ENCODE data around the gene GPR162. TPM values are rescaled to one million over a fixed set of nuclear protein-coding genes. Genes with fewer than 3 reads are reported as not detected.

Gene GPR162
- total and polyA plus RNA-seq, 12 donors: 1.1 to 42.6 (median 5.1) TPM

DNA sequence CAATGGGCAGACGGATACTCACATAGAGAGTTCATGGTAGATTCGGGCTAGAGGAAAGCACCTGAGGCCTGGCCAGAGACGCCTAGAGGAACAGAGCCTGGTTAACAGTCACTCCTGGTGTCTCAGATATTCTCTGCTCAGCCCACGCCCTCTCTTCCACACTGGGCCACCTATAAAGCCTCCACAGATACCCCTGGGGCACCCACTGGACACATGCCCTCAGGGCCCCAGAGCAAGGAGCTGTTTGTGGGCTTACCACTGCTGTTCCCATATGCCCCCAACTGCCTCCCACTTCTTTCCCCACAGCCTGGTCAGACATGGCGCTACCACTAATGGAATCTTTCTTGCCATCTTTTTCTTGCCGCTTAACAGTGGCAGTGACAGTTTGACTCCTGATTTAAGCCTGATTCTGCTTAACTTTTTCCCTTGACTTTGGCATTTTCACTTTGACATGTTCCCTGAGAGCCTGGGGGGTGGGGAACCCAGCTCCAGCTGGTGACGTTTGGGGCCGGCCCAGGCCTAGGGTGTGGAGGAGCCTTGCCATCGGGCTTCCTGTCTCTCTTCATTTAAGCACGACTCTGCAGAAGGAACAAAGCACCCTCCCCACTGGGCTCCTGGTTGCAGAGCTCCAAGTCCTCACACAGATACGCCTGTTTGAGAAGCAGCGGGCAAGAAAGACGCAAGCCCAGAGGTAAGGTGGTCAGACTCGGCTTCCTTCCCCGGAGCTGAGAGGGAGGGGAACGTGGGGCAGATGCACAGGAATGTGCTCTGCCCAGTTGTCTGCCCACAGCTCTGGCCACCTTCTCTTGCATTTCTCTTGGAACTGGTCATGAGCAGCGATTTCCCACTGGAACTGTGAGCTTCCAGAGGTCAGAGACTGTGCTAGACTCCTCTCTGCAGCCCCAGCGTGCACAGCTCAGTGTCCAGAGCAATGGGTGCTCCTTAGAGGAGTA, 32.4 kb upstream of the GPR162 start, which contains the start of gene CD4:
Gene CD4, plus strand, starts transcription at position 557 of the 953 bp plus-strand sequence. CDS start 10,611 bp downstream, outside the sequence.
- no peaks in the 10 kb centered on the region for H3K4me1 ChIP-seq (replicated peaks in 1 of 2)
- no peaks in the 10 kb centered on the region for H3K36me3 ChIP-seq (replicated peaks in 1 of 2)
- peak within 1 kb of the TSS in 4 of 5 donors; percentile 14 to 82 (median 51) for H3K27ac ChIP-seq
- WGBS, 4 donors: 60 to 73% (median 69%) methylated on average over 15 to 18 of the region's 18 CpGs
- H3K4me3 ChIP-seq: peak within 1 kb of the TSS in 1 of 4 donors; percentile 17
- intact Hi-C loops (cut with DNase I): no loop called here
- H3K27me3 ChIP-seq: peaks cover 12% of the 10 kb centered on the region
- H3K9me3 ChIP-seq (replicated peaks in 1 of 3): no peaks in the 10 kb centered on the region
- TF ChIP-seq, protein P1, sequence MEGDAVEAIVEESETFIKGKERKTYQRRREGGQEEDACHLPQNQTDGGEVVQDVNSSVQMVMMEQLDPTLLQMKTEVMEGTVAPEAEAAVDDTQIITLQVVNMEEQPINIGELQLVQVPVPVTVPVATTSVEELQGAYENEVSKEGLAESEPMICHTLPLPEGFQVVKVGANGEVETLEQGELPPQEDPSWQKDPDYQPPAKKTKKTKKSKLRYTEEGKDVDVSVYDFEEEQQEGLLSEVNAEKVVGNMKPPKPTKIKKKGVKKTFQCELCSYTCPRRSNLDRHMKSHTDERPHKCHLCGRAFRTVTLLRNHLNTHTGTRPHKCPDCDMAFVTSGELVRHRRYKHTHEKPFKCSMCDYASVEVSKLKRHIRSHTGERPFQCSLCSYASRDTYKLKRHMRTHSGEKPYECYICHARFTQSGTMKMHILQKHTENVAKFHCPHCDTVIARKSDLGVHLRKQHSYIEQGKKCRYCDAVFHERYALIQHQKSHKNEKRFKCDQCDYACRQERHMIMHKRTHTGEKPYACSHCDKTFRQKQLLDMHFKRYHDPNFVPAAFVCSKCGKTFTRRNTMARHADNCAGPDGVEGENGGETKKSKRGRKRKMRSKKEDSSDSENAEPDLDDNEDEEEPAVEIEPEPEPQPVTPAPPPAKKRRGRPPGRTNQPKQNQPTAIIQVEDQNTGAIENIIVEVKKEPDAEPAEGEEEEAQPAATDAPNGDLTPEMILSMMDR (IDR thresholded peaks at IDR 0.05): no peak
- peak; percentile 22 to 31 for TF ChIP-seq POLR2A (IDR thresholded peaks at IDR 0.05)
- peak in 6 of 7 donors; percentile 41 to 78 (median 65) for DNase-seq

DNA sequence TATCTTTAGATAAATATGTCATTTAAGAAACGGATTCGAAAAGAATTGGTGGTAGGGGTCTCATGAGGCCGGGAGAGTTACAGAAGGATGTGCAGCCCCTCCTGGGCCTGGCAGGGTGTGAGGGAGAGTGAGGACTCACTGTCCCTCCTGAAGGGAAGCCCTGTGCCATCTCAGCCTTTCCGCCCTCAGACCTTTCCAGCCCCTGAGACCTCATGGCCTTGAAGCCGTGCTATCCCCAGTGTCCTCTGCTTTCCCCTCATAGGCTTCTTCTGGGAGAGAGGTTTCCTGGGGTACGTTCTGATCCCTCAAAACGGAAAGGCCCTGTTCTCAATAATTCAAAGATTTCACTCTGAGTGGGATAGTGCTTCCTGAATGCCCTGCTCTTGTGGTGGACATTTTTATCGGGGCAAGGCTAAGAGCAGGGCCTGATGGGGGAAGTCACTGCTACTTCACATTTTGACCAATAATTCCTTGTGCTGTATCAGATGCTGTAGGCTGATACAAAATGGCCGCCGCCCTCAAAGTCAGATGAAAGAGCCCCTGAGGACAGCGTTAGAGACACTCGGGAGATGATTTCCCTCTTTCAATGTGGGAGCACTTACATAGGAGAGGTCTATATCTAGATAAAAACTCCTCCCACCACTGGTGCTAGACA, 31.0 kb upstream of the GPR162 start:
- no peak for DNase-seq
- WGBS, 4 donors: 74 to 77% (median 76%) methylated on average over 8 to 12 of the region's 12 CpGs
- no peaks in the 10 kb centered on the region for H3K9me3 ChIP-seq (replicated peaks in 1 of 3)
- H3K4me3 ChIP-seq: peak overlapping the region in 1 of 4 donors; percentile 29
- peak overlapping the region in 2 of 5 donors; percentile 34 to 65 for H3K27ac ChIP-seq
- H3K36me3 ChIP-seq (replicated peaks in 1 of 2): no peaks in the 10 kb centered on the region
- TF ChIP-seq POLR2A (IDR thresholded peaks at IDR 0.05): no peak
- H3K27me3 ChIP-seq: peaks cover 9% of the 10 kb centered on the region
- no peaks in the 10 kb centered on the region for H3K4me1 ChIP-seq (replicated peaks in 1 of 2)
- intact Hi-C loops (cut with DNase I): no loop called here

DNA sequence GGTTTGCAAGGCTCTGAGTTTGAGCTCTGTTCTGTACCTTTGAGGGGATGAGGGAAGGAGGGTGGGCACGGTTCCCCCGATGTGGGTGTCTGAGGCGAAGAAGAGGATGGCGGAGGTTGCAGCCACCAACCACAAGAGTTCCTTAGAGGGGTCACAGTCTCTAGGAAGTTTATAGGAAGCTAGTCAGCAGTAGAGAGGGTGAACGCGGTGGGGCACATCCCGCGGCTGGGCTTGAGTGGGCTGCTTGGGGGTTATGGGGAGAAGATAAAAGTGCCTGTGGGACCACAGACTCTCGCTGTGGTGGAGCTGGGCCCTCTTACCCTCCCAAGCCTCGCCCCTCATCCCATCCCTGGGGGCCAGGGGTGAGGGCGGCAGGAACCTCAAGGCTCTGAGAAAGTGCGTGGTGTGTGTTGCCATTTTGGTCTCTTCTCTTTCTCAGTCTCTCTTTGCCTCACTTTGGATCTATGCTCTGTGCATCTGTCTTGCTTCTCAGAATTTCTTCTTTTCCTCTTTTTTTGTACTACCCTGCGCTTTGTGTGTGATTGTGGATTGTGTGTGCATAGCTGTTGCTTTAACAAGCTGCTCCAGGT, 29.6 kb upstream of the GPR162 start:
- peak overlapping the region in 1 of 5 donors; percentile 65 for H3K27ac ChIP-seq
- H3K4me3 ChIP-seq: peak overlapping the region in 1 of 4 donors; percentile 29
- no peak for DNase-seq
- no peaks in the 10 kb centered on the region for H3K9me3 ChIP-seq (replicated peaks in 1 of 3)
- TF ChIP-seq POLR2A (IDR thresholded peaks at IDR 0.05): no peak
- TF ChIP-seq, protein P1 (IDR thresholded peaks at IDR 0.05): no peak
- peaks cover 13% of the 10 kb centered on the region for H3K27me3 ChIP-seq
- H3K36me3 ChIP-seq (replicated peaks in 1 of 2): no peaks in the 10 kb centered on the region
- intact Hi-C loops (cut with DNase I): no loop called here
- H3K4me1 ChIP-seq (replicated peaks in 1 of 2): no peaks in the 10 kb centered on the region
- 69 to 89% (median 79%) methylated on average over 12 to 13 of the region's 13 CpGs for WGBS, 4 donors

DNA sequence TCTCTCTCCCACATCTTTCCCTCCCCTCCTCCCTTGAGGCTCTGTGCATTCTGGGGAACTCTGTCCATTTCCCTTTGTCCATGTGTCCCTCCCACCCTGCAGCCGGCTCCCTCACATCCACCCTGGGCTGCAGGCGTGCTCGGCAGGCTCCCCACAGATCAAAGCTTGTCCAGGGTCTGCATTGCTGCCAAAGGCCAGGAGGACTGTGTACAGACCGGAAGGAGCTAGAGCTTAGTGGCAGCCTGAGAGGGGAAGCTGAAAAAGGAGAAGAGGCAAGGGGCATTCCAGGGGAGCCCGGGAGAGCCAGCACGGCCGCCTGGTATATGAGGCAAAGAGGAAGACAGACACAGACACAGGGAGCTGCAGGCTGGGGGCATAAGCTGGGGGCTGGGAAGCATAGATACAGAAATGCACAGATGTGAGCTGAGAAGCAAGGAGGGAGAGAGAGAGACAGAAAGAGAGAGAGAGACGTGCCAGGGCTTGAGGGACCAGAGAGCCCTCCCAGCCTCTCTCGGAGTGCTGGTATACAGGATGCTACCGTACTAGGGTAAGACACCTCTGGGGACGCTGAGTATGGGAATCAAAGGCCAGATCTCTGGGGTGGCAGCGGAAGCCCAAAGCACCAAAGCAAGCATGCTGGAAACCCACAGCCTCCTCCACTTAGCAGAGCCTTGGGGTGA, 29.0 kb upstream of the GPR162 start:
- WGBS, 4 donors: 24 to 34% (median 27%) methylated on average over 12 of the region's 12 CpGs
- Histone ChIP-seq H3K27me3 (peaks cover 13% of the 10 kb centered on the region), H3K36me3 (replicated peaks in 1 of 2) (no peaks in the 10 kb centered on the region), H3K9me3 (replicated peaks in 1 of 3) (no peaks in the 10 kb centered on the region), H3K4me1 (replicated peaks in 1 of 2) (no peaks in the 10 kb centered on the region), H3K4me3 (peak overlapping the region in 1 of 4 donors; percentile 29), H3K27ac (peak overlapping the region in 1 of 5 donors; percentile 65)
- TF ChIP-seq, protein P1 (IDR thresholded peaks at IDR 0.05): no peak
- peak in 1 of 2 donors; percentile 13 for TF ChIP-seq POLR2A (IDR thresholded peaks at IDR 0.05)
- DNase-seq: peak in 6 of 7 donors; percentile 23 to 67 (median 44)
- intact Hi-C loops (cut with DNase I): no loop called here
